Measurements from ENCODE around the gene PGP. TPM values are rescaled to one million over a fixed set of nuclear protein-coding genes. Genes with fewer than 3 reads are reported as not detected.

The PGP gene
- total RNA-seq, 2 experiments from 2014 or later: 11.2 to 12.2 TPM

DNA sequence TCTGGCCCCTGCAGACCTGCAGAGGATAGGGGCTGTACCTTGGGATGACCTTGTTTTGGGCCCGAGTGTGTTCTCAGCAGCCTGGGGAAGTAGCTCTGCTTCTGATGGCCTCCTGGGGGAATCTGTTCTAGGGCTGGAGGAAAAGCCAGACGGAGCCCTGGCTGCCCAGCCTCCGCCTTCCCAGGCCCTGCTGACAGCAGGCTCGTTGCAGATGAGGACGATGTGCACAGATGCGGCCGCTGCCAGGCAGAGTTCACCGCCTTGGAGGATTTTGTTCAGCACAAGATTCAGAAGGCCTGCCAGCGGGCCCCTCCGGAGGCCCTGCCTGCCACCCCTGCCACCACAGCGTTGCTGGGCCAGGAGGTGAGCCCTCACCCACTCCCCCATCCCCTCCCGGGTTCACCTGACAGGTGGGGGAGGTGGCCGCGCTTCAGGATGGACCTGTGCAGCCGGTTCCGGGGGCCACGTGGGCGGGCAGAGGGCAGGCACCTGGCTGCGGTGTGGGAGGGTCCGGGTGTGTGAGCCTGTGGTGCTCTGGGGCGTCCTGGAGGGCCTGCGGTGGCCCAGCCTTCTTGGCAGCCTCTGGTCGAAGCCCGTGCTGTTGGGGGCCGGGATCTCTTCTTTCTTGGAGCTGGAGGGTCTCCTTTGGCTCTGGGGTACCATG lies 13.7 kb upstream of the PGP start:
- Mint-ChIP-seq H3K27ac (no peak overlapping the region), H3K27me3 (ENCODE audit: low read depth) (no peaks in the 10 kb centered on the region), H3K4me3 (no peak overlapping the region), H3K9me3 (no peaks in the 10 kb centered on the region), H3K4me1 (ENCODE audit: low read depth) (peaks cover 20% of the 10 kb centered on the region), H3K36me3 (ENCODE audit: low read depth) (peaks cover 13% of the 10 kb centered on the region)
- intact Hi-C loops (cut with micrococcal nuclease): no loop called here
- DNase-seq: no peak
- CTCF ChIA-PET: no interaction called here

DNA sequence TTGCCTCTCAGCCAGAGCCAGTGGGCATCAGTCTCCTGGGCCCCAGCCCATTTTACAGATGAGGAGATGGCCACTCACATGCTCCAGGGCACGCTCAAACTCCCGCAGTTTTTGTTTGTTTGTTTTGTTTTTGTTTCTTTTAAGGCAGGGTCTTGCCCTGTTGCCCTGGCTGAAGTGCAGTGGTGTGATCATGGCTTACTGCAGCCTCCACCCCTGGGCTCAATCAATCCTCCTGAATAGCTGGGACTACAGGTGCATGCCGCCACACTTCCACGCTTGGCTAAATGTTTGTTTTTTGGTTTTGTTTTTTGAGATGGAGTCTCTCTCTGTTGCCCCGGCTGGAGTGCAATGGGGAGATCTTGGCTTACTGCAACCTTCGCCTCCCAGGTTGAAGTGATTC lies 12.3 kb upstream of the PGP start:
- no peak overlapping the region for H3K4me3 Mint-ChIP-seq
- peaks cover 22% of the 10 kb centered on the region for H3K4me1 Mint-ChIP-seq (ENCODE audit: low read depth)
- H3K36me3 Mint-ChIP-seq (ENCODE audit: low read depth): peaks cover 12% of the 10 kb centered on the region
- H3K27me3 Mint-ChIP-seq (ENCODE audit: low read depth): no peaks in the 10 kb centered on the region
- H3K27ac Mint-ChIP-seq: no peak overlapping the region
- H3K9me3 Mint-ChIP-seq: no peaks in the 10 kb centered on the region
- no peak for DNase-seq
- CTCF ChIA-PET: interaction anchor here (1.1 kb wide), 1 partner anchor 32 kb away, joined by 3 read pairs; no protein-coding TSS in a partner anchor
- intact Hi-C loops (cut with micrococcal nuclease): no loop called here

DNA sequence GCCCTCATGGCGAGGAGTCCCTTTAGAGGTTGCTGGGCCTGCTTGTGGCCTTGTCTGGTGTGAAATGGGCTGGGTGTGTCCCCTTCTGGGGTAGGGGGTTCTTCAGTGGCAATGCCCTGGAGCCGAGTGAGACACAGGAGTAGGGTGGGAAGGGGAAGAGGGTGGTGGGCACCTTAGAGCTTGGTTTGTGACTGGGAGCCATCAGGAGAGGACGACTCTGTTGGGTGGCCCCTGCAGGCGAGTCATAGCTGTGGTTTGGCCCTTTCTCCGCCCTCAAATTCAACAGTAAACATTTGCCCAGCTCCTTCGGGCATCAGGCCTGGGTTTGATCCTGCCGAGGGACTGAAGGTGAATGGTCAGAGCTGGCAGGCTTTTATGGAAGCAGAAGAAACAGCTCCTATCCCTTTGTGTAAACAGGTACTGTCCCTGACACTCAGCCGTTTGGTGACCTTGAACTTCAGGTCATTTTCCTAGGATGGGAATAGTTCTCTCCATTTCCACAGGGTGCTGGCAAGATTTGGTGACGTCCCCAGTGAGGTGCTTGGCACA lies 11.7 kb upstream of the PGP start:
- Mint-ChIP-seq H3K36me3 (ENCODE audit: low read depth) (peaks cover 9% of the 10 kb centered on the region), H3K9me3 (no peaks in the 10 kb centered on the region), H3K27ac (no peak overlapping the region), H3K27me3 (ENCODE audit: low read depth) (no peaks in the 10 kb centered on the region), H3K4me1 (ENCODE audit: low read depth) (peaks cover 22% of the 10 kb centered on the region), H3K4me3 (no peak overlapping the region)
- intact Hi-C loops (cut with micrococcal nuclease): no loop called here
- CTCF ChIA-PET: interaction anchor here (1.1 kb wide), 1 partner anchor 32 kb away, joined by 3 read pairs; no protein-coding TSS in a partner anchor
- no peak for DNase-seq

DNA sequence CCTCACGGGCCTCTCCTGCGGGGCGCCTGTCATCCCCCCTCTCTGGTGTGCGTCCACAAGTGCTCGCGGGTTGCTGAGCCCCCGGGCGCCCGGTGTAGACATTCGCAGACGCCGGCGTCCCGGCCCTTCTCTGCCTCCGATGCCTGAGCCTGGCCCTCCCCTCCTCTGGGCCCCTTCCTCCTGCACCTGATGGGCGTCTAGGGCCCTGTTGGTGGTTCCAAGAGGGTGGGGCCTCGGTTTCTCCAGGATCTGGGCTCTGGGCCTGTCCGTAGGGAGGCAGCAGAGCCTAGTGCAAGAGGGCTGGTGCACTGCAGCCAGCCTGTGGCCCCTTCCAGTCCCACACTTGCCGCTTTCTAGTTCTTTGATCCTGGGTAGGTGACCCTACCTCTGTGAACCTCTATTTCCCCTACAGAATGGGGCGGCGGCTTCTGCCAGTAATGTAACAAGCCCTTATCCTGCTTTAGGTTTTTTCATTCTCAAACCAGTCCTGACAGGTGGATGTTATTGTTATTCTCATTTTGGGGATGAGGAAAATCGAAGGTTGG lies 9.4 kb upstream of the PGP start:
- Mint-ChIP-seq H3K36me3 (ENCODE audit: low read depth) (no peaks in the 10 kb centered on the region), H3K27ac (peak overlapping the region; percentile 18), H3K4me1 (ENCODE audit: low read depth) (peaks cover 22% of the 10 kb centered on the region), H3K27me3 (ENCODE audit: low read depth) (no peaks in the 10 kb centered on the region), H3K9me3 (no peaks in the 10 kb centered on the region), H3K4me3 (peak overlapping the region; percentile 78)
- peak; percentile 51 for DNase-seq
- CTCF ChIA-PET: no interaction called here
- intact Hi-C loops (cut with micrococcal nuclease): loop anchor here (1.0 to 5.0 kb wide), 9 partner anchors 9 to 803 kb away; partner anchors contain the start of genes ATP6V0C, ECI1, KCTD5 and MLST8

DNA sequence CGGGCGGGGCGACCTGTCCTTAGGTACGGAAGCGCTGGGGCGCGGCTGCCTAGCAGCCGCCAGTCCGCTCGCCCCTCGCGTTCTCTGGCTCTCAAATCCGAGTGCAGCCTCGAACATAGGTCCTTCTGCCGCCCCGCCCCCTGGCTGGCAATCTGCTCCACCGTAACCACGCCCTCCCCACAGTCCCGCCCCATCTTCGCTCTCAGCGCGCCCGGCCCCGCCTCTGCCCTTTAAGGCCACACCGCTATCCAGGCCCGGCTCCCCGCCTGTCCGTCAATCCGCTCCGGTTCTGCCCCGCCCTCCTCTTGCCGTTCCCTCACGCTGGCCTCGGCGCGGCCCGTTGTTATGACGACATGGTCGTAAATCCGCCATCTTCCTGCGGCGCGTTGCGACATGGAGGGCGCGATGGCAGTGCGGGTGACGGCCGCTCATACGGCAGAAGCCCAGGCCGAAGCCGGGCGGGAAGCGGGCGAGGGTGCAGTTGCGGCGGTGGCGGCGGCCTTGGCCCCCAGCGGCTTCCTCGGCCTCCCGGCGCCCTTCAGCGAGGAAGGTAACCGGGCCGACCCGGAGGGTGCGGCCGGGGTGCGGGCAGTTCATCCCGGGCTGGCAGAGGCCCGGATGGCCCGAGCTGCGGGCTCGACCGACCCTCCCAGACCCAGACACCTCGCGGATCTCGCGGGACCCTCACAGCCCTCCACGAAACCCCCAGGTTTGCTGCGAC lies 8.7 kb upstream of the PGP start, which contains the start of gene E4F1:
Gene E4F1 (plus strand): TSS at position 371 of the 721 bp plus-strand sequence. CDS start 23 bp downstream, at position 394.
- H3K27me3 Mint-ChIP-seq (ENCODE audit: low read depth): no peaks in the 10 kb centered on the region
- H3K36me3 Mint-ChIP-seq (ENCODE audit: low read depth): no peaks in the 10 kb centered on the region
- CTCF ChIA-PET: no interaction called here
- peak within 1 kb of the TSS; percentile 78 for H3K4me3 Mint-ChIP-seq
- H3K27ac Mint-ChIP-seq: peak within 1 kb of the TSS; percentile 18
- H3K9me3 Mint-ChIP-seq: no peaks in the 10 kb centered on the region
- peaks cover 22% of the 10 kb centered on the region for H3K4me1 Mint-ChIP-seq (ENCODE audit: low read depth)
- intact Hi-C loops (cut with micrococcal nuclease): loop anchor here (1.0 to 5.0 kb wide), 9 partner anchors 8 to 803 kb away; partner anchors contain the start of genes ATP6V0C, ECI1, KCTD5 and MLST8
- peak; percentile 100 for DNase-seq

DNA sequence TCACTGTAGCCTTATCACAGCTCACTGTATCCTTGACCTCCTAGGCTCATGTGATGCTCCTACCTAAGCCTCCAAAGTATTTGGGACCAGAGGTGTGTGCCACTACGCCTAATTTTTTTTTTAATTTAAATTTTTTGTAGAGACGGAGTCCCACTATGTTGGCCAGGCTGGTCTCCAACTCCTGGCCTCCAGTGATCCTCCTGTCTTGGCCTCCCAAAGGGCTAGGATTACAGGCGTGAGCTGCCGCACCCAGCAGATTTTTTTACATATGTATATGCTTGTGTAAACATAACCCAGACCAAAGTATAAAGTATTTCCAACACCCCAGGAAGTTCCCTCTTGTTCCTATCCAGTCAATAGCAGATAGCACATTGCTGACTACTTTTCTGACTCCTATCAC lies 1.7 kb upstream of the PGP start:
- intact Hi-C loops (cut with micrococcal nuclease): loop anchor here (10.0 kb wide), 1 partner anchor 208 kb away; the partner anchor contains the start of gene CCNF
- Mint-ChIP-seq H3K4me3 (peak overlapping the region; percentile 83), H3K27ac (no peak overlapping the region), H3K4me1 (ENCODE audit: low read depth) (peaks cover 22% of the 10 kb centered on the region), H3K36me3 (ENCODE audit: low read depth) (peaks cover 13% of the 10 kb centered on the region), H3K27me3 (ENCODE audit: low read depth) (no peaks in the 10 kb centered on the region), H3K9me3 (no peaks in the 10 kb centered on the region)
- CTCF ChIA-PET: interaction anchor here (0.6 to 2.4 kb wide), 3 partner anchors 21 to 212 kb away, joined by 4 to 10 read pairs (median 5); no protein-coding TSS in a partner anchor
- DNase-seq: no peak

DNA sequence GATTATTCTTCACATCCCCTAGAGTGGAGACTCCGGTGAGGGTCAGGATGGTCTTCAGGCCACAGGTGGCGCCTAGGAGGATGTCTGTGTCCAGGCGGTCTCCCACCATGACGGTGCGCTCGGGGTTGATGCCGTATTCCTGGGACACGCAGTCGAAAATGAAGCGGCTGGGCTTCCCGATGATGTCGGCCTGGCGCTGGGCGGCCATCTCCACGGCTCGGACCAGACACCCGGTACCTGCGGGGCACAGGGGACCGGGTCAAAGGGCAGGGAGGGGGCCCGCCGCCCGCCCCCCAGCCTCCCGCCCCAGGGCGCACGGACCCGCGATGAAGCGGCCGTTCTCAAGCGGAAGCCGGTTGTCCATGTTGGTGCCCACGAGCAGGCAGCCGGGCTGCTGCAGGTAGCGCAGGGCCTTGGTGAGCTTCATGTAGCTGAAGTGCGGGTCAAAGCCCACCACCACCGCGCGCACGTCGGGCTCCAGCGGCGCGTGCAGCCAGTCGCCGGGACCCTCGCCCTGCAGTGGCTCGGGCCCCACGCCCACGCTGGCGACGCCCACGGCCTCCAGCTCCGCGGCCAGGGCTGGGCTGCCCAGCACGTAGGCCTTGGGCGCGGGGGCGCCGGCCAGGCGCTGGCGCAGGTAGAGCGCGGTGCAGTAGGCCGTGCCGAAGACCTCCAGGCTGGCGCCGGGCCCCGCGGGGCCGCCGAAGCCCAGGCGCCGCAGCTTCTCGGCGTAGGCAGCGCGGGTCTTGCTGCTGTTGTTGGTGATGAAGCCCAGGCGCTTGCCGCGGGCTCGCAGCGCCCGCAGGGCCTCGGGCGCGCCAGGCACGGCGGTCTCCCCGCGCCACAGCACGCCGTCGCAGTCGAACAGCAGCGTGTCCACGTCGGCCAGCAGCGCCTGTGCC lies 572 bp downstream of the PGP start:
- intact Hi-C loops (cut with micrococcal nuclease): loop anchor here (2.0 to 10.0 kb wide), 4 partner anchors 37 to 211 kb away; partner anchors contain the start of genes CCNF, ECI1, RNPS1 and TRAF7
- no peaks in the 10 kb centered on the region for H3K27me3 Mint-ChIP-seq (ENCODE audit: low read depth)
- DNase-seq: no peak
- H3K36me3 Mint-ChIP-seq (ENCODE audit: low read depth): peaks cover 13% of the 10 kb centered on the region
- H3K4me3 Mint-ChIP-seq: peak overlapping the region; percentile 73
- H3K4me1 Mint-ChIP-seq (ENCODE audit: low read depth): peaks cover 22% of the 10 kb centered on the region
- H3K27ac Mint-ChIP-seq: no peak overlapping the region
- CTCF ChIA-PET: interaction anchor here (2.4 kb wide), 1 partner anchor 19 kb away, joined by 10 read pairs; no protein-coding TSS in a partner anchor
- no peaks in the 10 kb centered on the region for H3K9me3 Mint-ChIP-seq

DNA sequence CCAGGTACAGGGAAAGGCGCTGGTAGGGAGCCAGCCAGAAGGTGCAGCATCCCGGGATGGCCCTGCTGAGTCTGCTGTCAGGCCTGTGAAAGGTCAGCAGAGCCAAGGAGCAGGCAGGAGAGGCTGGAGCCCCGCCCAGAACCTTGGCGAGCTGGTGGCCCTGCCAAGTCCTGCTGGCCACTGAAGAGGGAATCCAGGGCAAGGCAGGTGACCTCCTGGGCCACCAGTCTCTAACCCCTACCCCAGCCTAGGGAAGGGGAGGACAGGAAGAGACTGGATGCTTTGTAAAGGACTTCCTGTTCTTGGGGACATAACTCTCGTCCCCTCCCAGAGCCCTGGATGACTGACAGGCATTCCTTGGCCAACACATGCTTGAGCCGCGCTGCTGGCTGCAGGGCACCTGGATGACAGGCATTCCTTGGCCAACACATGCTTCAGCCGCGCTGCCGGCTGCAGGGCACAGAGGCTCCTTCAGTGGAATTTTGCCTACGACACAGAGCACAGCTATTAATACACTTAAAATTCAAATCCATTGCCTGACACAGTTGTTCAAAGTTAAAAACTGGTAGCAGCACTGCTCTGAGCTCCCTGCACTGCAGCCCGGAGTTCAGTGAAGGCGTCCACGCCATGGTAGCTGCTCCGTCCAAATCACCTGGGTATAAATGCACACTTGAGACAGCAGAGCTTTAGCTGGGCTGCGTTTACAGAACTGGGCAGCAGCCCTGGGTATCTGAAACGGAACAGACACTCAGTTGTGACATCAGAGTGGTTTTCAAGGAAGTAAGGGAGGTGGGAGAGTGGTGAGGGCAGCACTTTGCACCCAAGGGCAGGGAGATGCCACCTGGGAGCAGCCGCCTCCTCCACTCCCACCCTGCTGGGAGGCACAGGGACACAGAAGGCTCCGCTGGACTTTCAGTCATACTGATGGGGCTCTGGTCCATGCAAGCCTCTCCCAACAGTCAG lies 2.0 kb downstream of the PGP start:
- intact Hi-C loops (cut with micrococcal nuclease): loop anchor here (10.0 kb wide), 1 partner anchor 212 kb away; the partner anchor contains the start of gene CCNF
- H3K27me3 Mint-ChIP-seq (ENCODE audit: low read depth): no peaks in the 10 kb centered on the region
- peaks cover 25% of the 10 kb centered on the region for H3K4me1 Mint-ChIP-seq (ENCODE audit: low read depth)
- peaks cover 16% of the 10 kb centered on the region for H3K36me3 Mint-ChIP-seq (ENCODE audit: low read depth)
- H3K27ac Mint-ChIP-seq: peak overlapping the region; percentile 13
- CTCF ChIA-PET: interaction anchor here (0.6 kb wide), 1 partner anchor 377 kb away, joined by 4 read pairs; no protein-coding TSS in a partner anchor
- DNase-seq: no peak
- H3K4me3 Mint-ChIP-seq: peak overlapping the region; percentile 73
- H3K9me3 Mint-ChIP-seq: no peaks in the 10 kb centered on the region

DNA sequence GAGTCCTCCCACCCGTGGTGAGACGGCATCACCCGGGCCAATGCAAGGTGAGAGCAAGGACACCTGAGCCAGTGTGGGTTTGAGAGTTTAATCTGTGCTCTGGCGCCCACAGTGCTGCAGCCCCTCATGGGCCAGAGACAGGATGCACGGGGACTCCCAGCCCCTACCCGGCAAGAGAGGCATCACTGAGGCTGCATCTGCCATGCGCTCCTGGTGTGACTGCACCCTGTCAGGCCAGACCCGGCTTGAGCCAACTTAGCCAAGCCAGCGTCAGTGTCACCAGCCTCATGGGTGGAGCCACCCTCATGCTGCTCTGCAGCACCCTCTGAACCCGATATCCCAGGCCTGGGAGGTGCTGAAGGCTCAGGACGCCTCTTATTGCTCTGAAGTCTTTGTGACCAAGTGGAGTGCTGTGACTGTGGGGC lies 2.7 kb downstream of the PGP start:
- Mint-ChIP-seq H3K27ac (peak overlapping the region; percentile 13), H3K27me3 (ENCODE audit: low read depth) (no peaks in the 10 kb centered on the region), H3K4me3 (peak overlapping the region; percentile 3), H3K4me1 (ENCODE audit: low read depth) (peaks cover 30% of the 10 kb centered on the region), H3K36me3 (ENCODE audit: low read depth) (peaks cover 21% of the 10 kb centered on the region), H3K9me3 (no peaks in the 10 kb centered on the region)
- intact Hi-C loops (cut with micrococcal nuclease): loop anchor here (10.0 kb wide), 1 partner anchor 213 kb away; the partner anchor contains the start of gene CCNF
- DNase-seq: no peak
- CTCF ChIA-PET: no interaction called here

Measured in activated naive CD4-positive, alpha-beta T cell treated with anti-CD3 and anti-CD28 coated beads for 36 hours (primary cell).